Loucy (cell line): ENCODE results near the gene SMIM13.

Experiments used
- CTCF ChIP-seq: fragments of 200-600 bp; sonication (generic); conservative IDR thresholded peaks from 2 replicates; pipeline ENCODE4 v1.5.1; 2014; ENCODE audit warnings: mild to moderate bottlenecking, antibody characterized with exemption, low read length
- EZH2phosphoT487 ChIP-seq: fragments of 200-600 bp; IDR thresholded peaks from 2 replicates; pipeline ENCODE4 v1.6.1; 2018; ENCODE audit warnings: antibody characterized with exemption, mild to moderate bottlenecking, moderate library complexity, borderline replicate concordance

- TF ChIP-seq CTCF = no peak
- TF ChIP-seq EZH2phosphoT487 = no peak
Observed at GRCh38 chr6:11162262-11162661, 68.6 kb downstream of the SMIM13 start.
